Hepatocyte (in vitro differentiated cells): ENCODE data around the gene SLCO3A1. TPM values are rescaled to one million over a fixed set of nuclear protein-coding genes. Genes with fewer than 3 reads are reported as not detected.

Experiments
- DNase-seq: peaks from one replicate; pipeline ENCODE4 v3.0.0-alpha.2; 2016; ENCODE audit warnings: low spot score
- H2AFZ ChIP-seq: fragments of 200-600 bp; sonication (generic); 2 replicates; pipeline ENCODE4 v1.6.0; 2016; ENCODE audit warnings: antibody characterized with exemption, mild to moderate bottlenecking
- H3K27ac ChIP-seq: fragments of 200-600 bp; sonication (generic); 2 replicates; pipeline ENCODE4 v1.5.1; 2016; ENCODE audit warnings: mild to moderate bottlenecking
- H3K27me3 ChIP-seq: fragments of 200-600 bp; sonication (generic); 2 replicates; pipeline ENCODE4 v1.6.1; 2016
- H3K36me3 ChIP-seq: fragments of 200-600 bp; sonication (generic); replicated peaks from 2 replicates; pipeline ENCODE4 v1.5.1; 2016; ENCODE audit warnings: low read depth; ENCODE audit not compliant: insufficient read depth
- H3K4me1 ChIP-seq: fragments of 200-600 bp; sonication (generic); 2 replicates; pipeline ENCODE4 v1.5.1; 2016; ENCODE audit warnings: mild to moderate bottlenecking, moderate library complexity; ENCODE audit not compliant: insufficient read depth
- H3K4me2 ChIP-seq: fragments of 200-600 bp; sonication (generic); 2 replicates; pipeline ENCODE4 v1.6.0; 2016
- H3K4me3 ChIP-seq: fragments of 200-600 bp; sonication (generic); 2 replicates; pipeline ENCODE4 v1.5.1; 2016; ENCODE audit warnings: mild to moderate bottlenecking
- H3K79me2 ChIP-seq: fragments of 200-600 bp; sonication (generic); 2 replicates; pipeline ENCODE4 v1.6.0; 2017; ENCODE audit warnings: mild to moderate bottlenecking
- H3K9me2 ChIP-seq: fragments of 200-600 bp; sonication (generic); replicated peaks from 2 replicates; pipeline ENCODE4 v1.6.0; 2017; ENCODE audit warnings: mild to moderate bottlenecking; ENCODE audit not compliant: insufficient read depth
- H3K9me3 ChIP-seq: fragments of 200-600 bp; sonication (generic); 2 replicates; pipeline ENCODE4 v1.5.1; 2016; ENCODE audit warnings: low read depth, mild to moderate bottlenecking
- H4K20me1 ChIP-seq: fragments of 200-600 bp; sonication (generic); 2 replicates; pipeline ENCODE4 v1.6.0; 2016; ENCODE audit warnings: mild to moderate bottlenecking; ENCODE audit not compliant: insufficient read depth, poor library complexity, severe bottlenecking
- CTCF ChIP-seq: fragments of 200-600 bp; sonication (generic); IDR thresholded peaks from 2 replicates; pipeline ENCODE4 v1.5.1; 2016; ENCODE audit warnings: antibody characterized with exemption, mild to moderate bottlenecking; ENCODE audit not compliant: poor library complexity
- EZH2 ChIP-seq: fragments of 200-600 bp; sonication (generic); IDR thresholded peaks from 2 replicates; pipeline ENCODE4 v1.6.1; 2016; ENCODE audit warnings: antibody characterized with exemption, mild to moderate bottlenecking, borderline replicate concordance
- EZH2phosphoT487 ChIP-seq: fragments of 200-600 bp; sonication (generic); IDR thresholded peaks from one replicate; pipeline ENCODE4 v1.6.1; 2018; ENCODE audit warnings: antibody characterized with exemption, mild to moderate bottlenecking, low read depth, moderate library complexity; ENCODE audit not compliant: unreplicated experiment, severe bottlenecking
- WGBS: methylation state at CpG from one replicate; pipeline ENCODE4 v1.1.6; 2016; ENCODE audit warnings: low lambda C conversion rate; ENCODE audit errors: missing lambda C conversion rate; 5-methylcytosine and 5-hydroxymethylcytosine counted together
- polyA plus RNA-seq: library from polyadenylated mRNA; unstranded; fragments of >200 nt; fragmentation: Nextera tagmentation; extraction: Ambion mirVana; gene quantifications from 2 replicates; pipeline ENCODE4 v1.2.1, GENCODE V29; 2016
- total RNA-seq: library from RNA; depleted of rRNA; stranded (reverse); fragments of >200 nt; gene quantifications from 2 replicates; pipeline ENCODE4 v1.2.3, GENCODE V29; 2014

The SLCO3A1 gene
- total and polyA plus RNA-seq, 2 experiments from 2014 or later, result 1.3 to 5.4 TPM

DNA sequence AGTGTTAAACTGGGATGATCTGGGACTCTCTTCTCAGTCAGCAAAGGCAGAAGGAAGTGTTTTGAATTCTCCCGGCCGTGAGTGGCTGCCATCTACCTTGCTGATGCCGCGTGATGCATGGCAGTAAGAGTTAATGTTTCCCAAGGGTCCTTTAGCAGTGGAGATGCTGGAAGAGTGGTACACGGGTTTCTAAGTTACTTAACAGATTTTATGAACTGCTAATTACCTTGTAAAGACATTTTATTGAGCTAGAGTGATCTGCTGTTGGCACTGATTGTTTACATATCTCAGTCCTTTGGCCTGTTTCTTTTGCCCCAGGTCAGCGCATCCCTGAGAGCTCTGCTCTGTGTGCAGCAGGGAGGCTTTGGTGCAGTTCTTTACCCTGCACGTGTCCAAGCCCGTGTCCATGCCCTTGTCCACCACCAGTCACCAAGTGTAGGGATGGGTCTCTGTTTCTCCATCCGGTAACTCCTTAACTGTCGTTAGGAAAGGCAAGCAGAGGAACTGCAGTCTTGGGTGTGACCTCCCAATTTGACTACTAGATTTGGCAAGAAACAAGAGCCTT lies 172.3 kb downstream of the SLCO3A1 start:
- Histone ChIP-seq H3K4me1 (peaks cover 4% of the 10 kb centered on the region), H3K9me3 (no peaks in the 10 kb centered on the region), H3K27me3 (no peaks in the 10 kb centered on the region), H3K36me3 (no peaks in the 10 kb centered on the region), H3K4me2 (no peak overlapping the region), H3K27ac (no peak overlapping the region), H3K4me3 (no peak overlapping the region), H3K79me2 (no peaks in the 10 kb centered on the region), H2AFZ (no peak overlapping the region), H3K9me2 (no peaks in the 10 kb centered on the region), H4K20me1 (no peaks in the 10 kb centered on the region)
- peak; percentile 49 for DNase-seq
- 39% methylated on average over 10 of the region's 10 CpGs for WGBS
- TF ChIP-seq CTCF, result no peak
- no peak for TF ChIP-seq EZH2phosphoT487
- TF ChIP-seq EZH2, result no peak

GRCh38 chr15:92028389-92028724 lies 174.8 kb downstream of the SLCO3A1 start:
- no peak for DNase-seq
- Histone ChIP-seq H3K27ac (peak overlapping the region; percentile 17), H3K9me3 (no peaks in the 10 kb centered on the region), H3K4me3 (no peak overlapping the region), H3K27me3 (peaks cover 4% of the 10 kb centered on the region), H3K9me2 (no peaks in the 10 kb centered on the region), H3K79me2 (no peaks in the 10 kb centered on the region), H2AFZ (no peak overlapping the region), H4K20me1 (no peaks in the 10 kb centered on the region), H3K4me1 (peaks cover 4% of the 10 kb centered on the region), H3K4me2 (no peak overlapping the region), H3K36me3 (no peaks in the 10 kb centered on the region)
- 82% methylated on average over 4 of the region's 4 CpGs for WGBS
- no peak for TF ChIP-seq EZH2phosphoT487
- no peak for TF ChIP-seq EZH2
- no peak for TF ChIP-seq CTCF

DNA sequence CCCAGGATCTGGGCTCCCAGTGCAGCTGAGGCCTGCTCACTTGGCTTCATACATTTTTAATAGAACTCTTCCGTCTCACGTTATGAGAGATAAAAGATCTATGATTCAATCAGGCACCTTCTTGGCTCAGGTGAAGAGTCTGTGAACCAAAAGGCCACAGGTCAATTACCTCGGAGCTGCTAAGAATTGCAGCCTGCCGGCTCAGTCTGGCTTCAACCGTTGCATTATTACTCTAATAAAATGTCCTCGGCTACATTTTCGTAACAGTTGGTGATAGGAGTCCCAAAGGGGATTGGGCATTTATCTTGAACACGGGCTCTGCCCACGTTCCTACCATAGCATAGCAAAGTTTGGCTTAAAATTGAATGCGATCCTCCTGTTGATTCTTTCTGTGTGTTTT lies 176.3 kb downstream of the SLCO3A1 start:
- no peaks in the 10 kb centered on the region for H4K20me1 ChIP-seq
- H3K9me3 ChIP-seq, result no peaks in the 10 kb centered on the region
- H3K9me2 ChIP-seq, result no peaks in the 10 kb centered on the region
- H3K79me2 ChIP-seq, result no peaks in the 10 kb centered on the region
- peak overlapping the region; percentile 17 for H3K27ac ChIP-seq
- no peak overlapping the region for H2AFZ ChIP-seq
- TF ChIP-seq CTCF, result no peak
- no peak for TF ChIP-seq EZH2
- no peak for TF ChIP-seq EZH2phosphoT487
- H3K36me3 ChIP-seq, result no peaks in the 10 kb centered on the region
- no peak overlapping the region for H3K4me3 ChIP-seq
- 77% methylated on average over 10 of the region's 10 CpGs for WGBS
- H3K4me2 ChIP-seq, result no peak overlapping the region
- peaks cover 5% of the 10 kb centered on the region for H3K27me3 ChIP-seq
- DNase-seq, result no peak
- H3K4me1 ChIP-seq, result peaks cover 4% of the 10 kb centered on the region

DNA sequence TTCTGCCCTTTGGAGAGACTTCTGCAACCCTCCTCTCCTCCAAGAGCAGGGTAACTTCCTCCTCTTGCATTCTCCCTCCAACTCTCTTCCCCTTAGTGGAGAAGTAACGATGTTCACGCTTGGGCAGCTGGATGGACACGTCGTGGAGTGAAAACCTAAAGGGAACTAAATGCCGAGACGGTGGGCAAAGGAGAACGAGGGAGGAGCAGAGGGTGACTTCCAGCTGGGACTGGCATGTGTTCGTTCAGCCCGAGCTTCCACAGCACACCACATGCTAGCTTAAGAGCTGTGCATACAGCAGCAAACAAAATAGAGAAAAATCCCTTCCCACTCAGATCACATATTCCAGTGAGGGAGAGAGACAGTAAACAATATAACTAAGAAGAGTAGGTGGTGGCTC lies 179.8 kb downstream of the SLCO3A1 start:
- TF ChIP-seq EZH2phosphoT487, result no peak
- no peak for TF ChIP-seq CTCF
- TF ChIP-seq EZH2, result no peak
- H3K4me2 ChIP-seq, result no peak overlapping the region
- peaks cover 4% of the 10 kb centered on the region for H3K4me1 ChIP-seq
- peaks cover 19% of the 10 kb centered on the region for H3K27me3 ChIP-seq
- no peak for DNase-seq
- H3K9me2 ChIP-seq, result no peaks in the 10 kb centered on the region
- no peak overlapping the region for H3K4me3 ChIP-seq
- no peak overlapping the region for H2AFZ ChIP-seq
- no peaks in the 10 kb centered on the region for H3K36me3 ChIP-seq
- H3K27ac ChIP-seq, result no peak overlapping the region
- 80% methylated on average over 9 of the region's 9 CpGs for whole genome bisulfite sequencing
- no peaks in the 10 kb centered on the region for H4K20me1 ChIP-seq
- H3K79me2 ChIP-seq, result no peaks in the 10 kb centered on the region
- no peaks in the 10 kb centered on the region for H3K9me3 ChIP-seq
